Ascending aorta (tissue), 2 donors: ENCODE data around the gene SAMD14. TPM values are rescaled to one million over a fixed set of nuclear protein-coding genes. Genes with fewer than 3 reads are reported as not detected.
A peak's percentile ranks its signal among the peaks of the same experiment; 100 is the strongest.

Source experiments
- DNase-seq, 2 donors: peaks; one replicate each; pipeline ENCODE4 v3.0.0-alpha.2; 2019; ENCODE audit warnings: low spot score in 2 of 2
- H3K27ac ChIP-seq, 2 donors: fragments of 200-600 bp; sonication (generic); one replicate each; pipeline ENCODE4 v1.5.1; 2016 to 2017; ENCODE audit warnings: mild to moderate bottlenecking in 1 of 2
- H3K27me3 ChIP-seq: fragments of 200-600 bp; sonication (generic); one replicate; pipeline ENCODE4 v1.5.1; 2017
- H3K36me3 ChIP-seq, 2 donors: fragments of 200-600 bp; sonication (generic); one replicate each; pipeline ENCODE4 v1.5.1; 2016
- H3K4me1 ChIP-seq, 2 donors: fragments of 200-600 bp; sonication (generic); one replicate each; pipeline ENCODE4 v1.5.1; 2016 to 2017; ENCODE audit warnings: mild to moderate bottlenecking in 1 of 2
- H3K4me3 ChIP-seq, 2 donors: fragments of 200-600 bp; sonication (generic); one replicate each; pipeline ENCODE4 v1.5.1; 2016 to 2017; ENCODE audit warnings: mild to moderate bottlenecking in 1 of 2
- H3K9me3 ChIP-seq, 2 donors: fragments of 200-600 bp; sonication (generic); one replicate each; pipeline ENCODE4 v1.5.1; 2016
- CTCF ChIP-seq, 3 experiments: fragments of 200-600 bp in 2 of 3; fragments of 450-650 bp in 1 of 3; sonication (generic) in 2 of 3; IDR thresholded peaks; one replicate each; pipeline ENCODE4 v1.5.1; 2016 to 2019; ENCODE audit warnings: antibody characterized with exemption in 3 of 3, mild to moderate bottlenecking in 1 of 3, moderate library complexity in 1 of 3
- intact Hi-C: fragments of 100-400 bp; cut with DNase I; formaldehyde crosslinking; loops from one replicate; pipeline ENCODE4 v1.15.1; 2023
- total RNA-seq: library from RNA; depleted of rRNA; stranded (reverse); fragments of >200 nt; gene quantifications from one replicate; pipeline ENCODE4 v1.1.0, GENCODE V29; 2016

SAMD14 gene
- total RNA-seq, 1 donor from 2014 or later, result 3.2 TPM

- peak; percentile 70 to 92 (median 77) for TF ChIP-seq CTCF (IDR thresholded peaks at IDR 0.05)
- DNase-seq, result peak in 1 of 2 donors; percentile 82
- intact Hi-C loops, result loop anchor here (1.0 to 5.0 kb wide), 4 partner anchors 14 to 180 kb away; no protein-coding TSS in a partner anchor
- peaks cover 10 to 14% of the 10 kb centered on the region in 2 donors for H3K4me1 ChIP-seq
- no peaks in the 10 kb centered on the region for H3K36me3 ChIP-seq
- H3K9me3 ChIP-seq, result no peaks in the 10 kb centered on the region
- peak overlapping the region; percentile 44 to 48 for H3K4me3 ChIP-seq
- H3K27me3 ChIP-seq, result no peaks in the 10 kb centered on the region
- H3K27ac ChIP-seq, result no peak overlapping the region
These were observed 12.5 kb downstream of the SAMD14 start for GRCh38 chr17:50117202-50118051.

- TF ChIP-seq CTCF (IDR thresholded peaks at IDR 0.05), result no peak
- no peak for DNase-seq
- no peaks in the 10 kb centered on the region for H3K27me3 ChIP-seq
- no peak overlapping the region for H3K4me3 ChIP-seq
- H3K4me1 ChIP-seq, result peaks cover 21 to 28% of the 10 kb centered on the region in 2 donors
- no peak overlapping the region for H3K27ac ChIP-seq
- H3K9me3 ChIP-seq, result no peaks in the 10 kb centered on the region
- intact Hi-C loops, result loop anchor here (2.0 to 5.0 kb wide), 3 partner anchors 45 to 182 kb away; no protein-coding TSS in a partner anchor
- H3K36me3 ChIP-seq, result peaks cover 0 to under 1% of the 10 kb centered on the region in 2 donors
These were observed 14.2 kb downstream of the SAMD14 start for GRCh38 chr17:50115756-50116155.

GRCh38 chr17:50114849-50115357 lies 15.1 kb downstream of the SAMD14 start:
- Histone ChIP-seq H3K27ac (no peak overlapping the region), H3K9me3 (no peaks in the 10 kb centered on the region), H3K27me3 (no peaks in the 10 kb centered on the region), H3K36me3 (peaks cover 5 to 9% of the 10 kb centered on the region in 2 donors), H3K4me1 (peaks cover 21 to 28% of the 10 kb centered on the region in 2 donors), H3K4me3 (no peak overlapping the region)
- peak; percentile 50 to 71 (median 64) for TF ChIP-seq CTCF (IDR thresholded peaks at IDR 0.05)
- DNase-seq, result no peak
- intact Hi-C loops, result loop anchor here (5.0 kb wide), 3 partner anchors 32 to 182 kb away; no protein-coding TSS in a partner anchor

GRCh38 chr17:50114401-50114800 lies 15.6 kb downstream of the SAMD14 start:
- DNase-seq, result no peak
- intact Hi-C loops, result loop anchor here (5.0 kb wide), 2 partner anchors 33 to 63 kb away; no protein-coding TSS in a partner anchor
- H3K4me3 ChIP-seq, result no peak overlapping the region
- H3K27me3 ChIP-seq, result no peaks in the 10 kb centered on the region
- H3K9me3 ChIP-seq, result no peaks in the 10 kb centered on the region
- peaks cover 10 to 14% of the 10 kb centered on the region in 2 donors for H3K36me3 ChIP-seq
- peaks cover 21 to 28% of the 10 kb centered on the region in 2 donors for H3K4me1 ChIP-seq
- H3K27ac ChIP-seq, result no peak overlapping the region
- TF ChIP-seq CTCF (IDR thresholded peaks at IDR 0.05), result no peak

- Histone ChIP-seq H3K27me3 (no peaks in the 10 kb centered on the region), H3K36me3 (peaks cover 16 to 18% of the 10 kb centered on the region in 2 donors), H3K27ac (peak overlapping the region in 1 of 2 donors; percentile 92), H3K4me1 (peaks cover 21 to 28% of the 10 kb centered on the region in 2 donors), H3K4me3 (no peak overlapping the region), H3K9me3 (no peaks in the 10 kb centered on the region)
- TF ChIP-seq CTCF (IDR thresholded peaks at IDR 0.05), result no peak
- DNase-seq, result no peak
- intact Hi-C loops, result loop anchor here (5.0 kb wide), 2 partner anchors 34 to 64 kb away; no protein-coding TSS in a partner anchor
These were observed 16.2 kb downstream of the SAMD14 start for GRCh38 chr17:50113624-50114320.
